GM12878 (cell line): ENCODE data around the gene CLPX. TPM values are rescaled to one million over a fixed set of nuclear protein-coding genes. Genes with fewer than 3 reads are reported as not detected.

Experiments used
- POLR2A ChIP-seq: IDR thresholded peaks from 2 replicates; pipeline ENCODE4 v1.6.1; 2011; ENCODE audit warnings: low read depth, mild to moderate bottlenecking, low read length
- REST ChIP-seq: IDR thresholded peaks from 2 replicates; pipeline ENCODE4 v1.6.1; 2012; ENCODE audit warnings: mild to moderate bottlenecking, low read depth, low read length
- ZNF687 ChIP-seq: fragments of 450-650 bp; IDR thresholded peaks from 2 replicates; pipeline ENCODE4 v1.6.1; 2017; ENCODE audit warnings: mild to moderate bottlenecking, moderate library complexity
- polyA plus RNA-seq, 11 experiments: library from polyadenylated mRNA; depleted of rRNA in 4 of 11; unstranded in 6 of 11; stranded (reverse) in 5 of 11; fragments of >200 nt; fragmentation: Nextera tagmentation in 4 of 11; fragmentation: Illumina TruSeq in 1 of 11; extraction: Ambion mirVana in 4 of 11; extraction: Trizol in 1 of 11; gene quantifications; 1 replicate in 1 of 11; 2 replicates in 10 of 11; pipeline versions ENCODE4 v1.2.1 to v1.2.3, GENCODE V29; 2011 to 2016; ENCODE audit warnings: inconsistent platforms in 2 of 11, missing spikeins in 2 of 11, low read depth in 1 of 11
- total RNA-seq, 4 experiments: library from RNA; depleted of rRNA in 3 of 4; stranded (reverse); fragments of >200 nt in 3 of 4; fragmentation: Illumina TruSeq in 1 of 4; extraction: Trizol in 1 of 4; gene quantifications; 2 replicates each; pipeline versions ENCODE4 v1.2.1 to v1.2.3, GENCODE V29; 2013 to 2021
- TF ChIP-seq, protein P1 (sequence below): fragments of 450-650 bp; IDR thresholded peaks from 2 replicates; pipeline ENCODE4 v1.6.1; 2018; ENCODE audit warnings: mild to moderate bottlenecking, low read depth, moderate library complexity; ENCODE audit not compliant: partially characterized antibody

The CLPX gene
- total and polyA plus RNA-seq, 10 of the 15 experiments (the other 5 are each of a cell fraction or from before 2014, with no cell fraction given): 10.1 to 57.4 (median 31.3) TPM

GRCh38 chr15:65213241-65213640 lies 28.1 kb upstream of the CLPX start (continued):
- TF ChIP-seq REST (no peak), POLR2A (no peak), ZNF687 (no peak)
- TF ChIP-seq, protein P1, sequence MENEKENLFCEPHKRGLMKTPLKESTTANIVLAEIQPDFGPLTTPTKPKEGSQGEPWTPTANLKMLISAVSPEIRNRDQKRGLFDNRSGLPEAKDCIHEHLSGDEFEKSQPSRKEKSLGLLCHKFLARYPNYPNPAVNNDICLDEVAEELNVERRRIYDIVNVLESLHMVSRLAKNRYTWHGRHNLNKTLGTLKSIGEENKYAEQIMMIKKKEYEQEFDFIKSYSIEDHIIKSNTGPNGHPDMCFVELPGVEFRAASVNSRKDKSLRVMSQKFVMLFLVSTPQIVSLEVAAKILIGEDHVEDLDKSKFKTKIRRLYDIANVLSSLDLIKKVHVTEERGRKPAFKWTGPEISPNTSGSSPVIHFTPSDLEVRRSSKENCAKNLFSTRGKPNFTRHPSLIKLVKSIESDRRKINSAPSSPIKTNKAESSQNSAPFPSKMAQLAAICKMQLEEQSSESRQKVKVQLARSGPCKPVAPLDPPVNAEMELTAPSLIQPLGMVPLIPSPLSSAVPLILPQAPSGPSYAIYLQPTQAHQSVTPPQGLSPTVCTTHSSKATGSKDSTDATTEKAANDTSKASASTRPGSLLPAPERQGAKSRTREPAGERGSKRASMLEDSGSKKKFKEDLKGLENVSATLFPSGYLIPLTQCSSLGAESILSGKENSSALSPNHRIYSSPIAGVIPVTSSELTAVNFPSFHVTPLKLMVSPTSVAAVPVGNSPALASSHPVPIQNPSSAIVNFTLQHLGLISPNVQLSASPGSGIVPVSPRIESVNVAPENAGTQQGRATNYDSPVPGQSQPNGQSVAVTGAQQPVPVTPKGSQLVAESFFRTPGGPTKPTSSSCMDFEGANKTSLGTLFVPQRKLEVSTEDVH: no peak
